K562 (cell line): Measurements from ENCODE around the gene EXOC4. TPM values are rescaled to one million over a fixed set of nuclear protein-coding genes. Genes with fewer than 3 reads are reported as not detected.

ENCODE experiments used
- ATAC-seq: fragments of 200-7000 bp; cut with Tn5 transposase; 3 replicates; pipeline ENCODE4 v1.9.1; 2020; ENCODE audit warnings: moderate library complexity
- BruUV-seq: library from RNA; stranded (reverse); fragments of 400-500 nt; replicated peaks from 2 replicates; lab custom pipeline; 2021; lab: Mats Ljungman, UMichigan
- CTCF ChIA-PET: fragments of 300-600 bp; formaldehyde crosslinking; extraction: SDS; loops from one replicate; lab custom pipeline; 2021; ENCODE audit warnings: low intra/inter-chr PET ratio; lab: Yijun Ruan, JAX
- POLR2A ChIA-PET: fragments of 300-600, 350-650 bp; sonication (Branson Sonifier 250); formaldehyde crosslinking; extraction: SDS; loops from one replicate; lab custom pipeline; 2021; ENCODE audit warnings: antibody characterized with exemption, inconsistent platforms; lab: Yijun Ruan, JAX
- DNase-seq, 4 experiments: peaks; one replicate each; pipeline versions ENCODE4 v3.0.0 to v3.0.0-alpha.2; 2011 to 2018; ENCODE audit warnings: low spot score in 3 of 4, mixed read lengths in 3 of 4; ENCODE audit errors: extremely low read depth in 1 of 4
- FAIRE-seq: peaks from 2 replicates; lab custom pipeline; 2011; peaks lifted over from hg19 to GRCh38; lab: Jason Lieb, UNC
- H2AFZ ChIP-seq: 2 replicates; pipeline ENCODE4 v1.6.0; 2011; ENCODE audit warnings: low read depth, low read length, control low read depth, inconsistent platforms
- H3K27ac ChIP-seq: fragments of 200-600 bp; 3 replicates; pipeline ENCODE4 v1.8.0; 2011; ENCODE audit warnings: low read depth, mild to moderate bottlenecking, control low read depth, inconsistent platforms, low read length, moderate library complexity, mixed read lengths; ENCODE audit errors: extremely low read depth
- H3K27me3 ChIP-seq, 2 experiments: fragments of 300-600 bp in 1 of 2; 2 replicates in 1 of 2; 3 replicates in 1 of 2; pipeline versions ENCODE4 v1.6.0 to v1.8.0; 2011; ENCODE audit warnings: inconsistent platforms in 2 of 2, low read length in 2 of 2, mild to moderate bottlenecking in 1 of 2, mixed read lengths in 1 of 2, moderate library complexity in 1 of 2; ENCODE audit not compliant: control insufficient read depth in 2 of 2, insufficient read depth in 2 of 2
- H3K36me3 ChIP-seq: fragments of 300-600 bp; 3 replicates; pipeline ENCODE4 v1.8.0; 2011; ENCODE audit warnings: mild to moderate bottlenecking, low read length, inconsistent platforms; ENCODE audit not compliant: control insufficient read depth, insufficient read depth
- H3K4me1 ChIP-seq, 2 experiments: fragments of 200-600 bp in 1 of 2; replicated peaks in 1 of 2; 2 replicates in 1 of 2; 3 replicates in 1 of 2; pipeline versions ENCODE4 v1.5.1 to v1.8.0; 2011; ENCODE audit warnings: inconsistent platforms in 2 of 2, low read length in 2 of 2, mild to moderate bottlenecking in 1 of 2, mixed read lengths in 1 of 2, moderate library complexity in 1 of 2; ENCODE audit not compliant: control insufficient read depth in 2 of 2, insufficient read depth in 2 of 2
- H3K4me2 ChIP-seq: 2 replicates; pipeline ENCODE4 v1.6.1; 2011; ENCODE audit warnings: low read length, control low read depth, inconsistent platforms, mixed read lengths; ENCODE audit not compliant: insufficient read depth
- H3K4me3 ChIP-seq: fragments of 200-600 bp; sonication (generic), shearing (Covaris generic); 2 replicates; pipeline ENCODE4 v1.5.1; 2016; ENCODE audit warnings: control low read depth, inconsistent platforms
- H3K79me2 ChIP-seq: fragments of 200-600 bp; 3 replicates; pipeline ENCODE4 v1.8.0; 2011; ENCODE audit warnings: low read length, inconsistent platforms; ENCODE audit not compliant: control insufficient read depth, insufficient read depth
- H3K9ac ChIP-seq, 2 experiments: 2 replicates each; pipeline versions ENCODE4 v1.6.0 to v1.6.1; 2011; ENCODE audit warnings: low read depth in 2 of 2, low read length in 2 of 2, control low read depth in 1 of 2, inconsistent platforms in 1 of 2, mild to moderate bottlenecking in 1 of 2, mixed read lengths in 1 of 2; ENCODE audit not compliant: insufficient read depth in 1 of 2
- H3K9me1 ChIP-seq: one replicate; pipeline ENCODE4 v1.6.0; 2011; ENCODE audit warnings: inconsistent platforms, mild to moderate bottlenecking, low read length, moderate library complexity; ENCODE audit not compliant: control insufficient read depth, insufficient read depth
- H3K9me3 ChIP-seq: replicated peaks from 2 replicates; pipeline ENCODE4 v1.5.1; 2011; ENCODE audit warnings: low read depth, low read length, inconsistent platforms; ENCODE audit not compliant: control insufficient read depth, insufficient read depth
- H4K20me1 ChIP-seq: replicated peaks from 2 replicates; pipeline ENCODE4 v1.6.1; 2011; ENCODE audit warnings: low read length, inconsistent platforms, mixed read lengths; ENCODE audit not compliant: control insufficient read depth, insufficient read depth
- CEBPG ChIP-seq, 3 experiments: fragments of 200-800 bp in 1 of 3; sonication (Bioruptor generic) in 1 of 3; sonication (generic) in 1 of 3; formaldehyde crosslinking in 1 of 3; IDR thresholded peaks in 2 of 3; conservative IDR thresholded peaks in 1 of 3; 2 replicates each; pipeline versions ENCODE4 v1.6.1 to v1.8.0; 2016 to 2022; ENCODE audit warnings: missing compliant biosample characterization in 2 of 3, missing genetic modification characterization in 2 of 3, mild to moderate bottlenecking in 1 of 3, missing genetic modification reagents in 1 of 3
- JUND ChIP-seq, 2 experiments: IDR thresholded peaks; 2 replicates in 1 of 2; 3 replicates in 1 of 2; pipeline ENCODE4 v1.6.1; 2011; ENCODE audit warnings: borderline replicate concordance in 2 of 2, low read depth in 2 of 2, low read length in 2 of 2, improper control_type of control experiment in 1 of 2, missing biosample characterization in 1 of 2, missing genetic modification characterization in 1 of 2, missing genetic modification reagents in 1 of 2
- MYBL2 ChIP-seq, 2 experiments: fragments of 450-650 bp in 1 of 2; sonication (generic) in 1 of 2; formaldehyde crosslinking in 1 of 2; IDR thresholded peaks; 2 replicates each; pipeline versions ENCODE4 v1.6.1 to v1.8.1; 2017 to 2022; ENCODE audit warnings: borderline replicate concordance in 1 of 2, inconsistent platforms in 1 of 2, low read depth in 1 of 2, mild to moderate bottlenecking in 1 of 2, missing genetic modification reagents in 1 of 2, moderate library complexity in 1 of 2
- PHB2 ChIP-seq: fragments of 450-650 bp; IDR thresholded peaks from 2 replicates; pipeline ENCODE4 v1.6.1; 2017; ENCODE audit warnings: low read depth
- RFX1 ChIP-seq: fragments of 450-650 bp; IDR thresholded peaks from 2 replicates; pipeline ENCODE4 v1.6.1; 2016; ENCODE audit warnings: mild to moderate bottlenecking, moderate library complexity
- THRB ChIP-seq: fragments of 450-650 bp; formaldehyde crosslinking; conservative IDR thresholded peaks from 2 replicates; pipeline ENCODE4 v1.4.0; 2022; ENCODE audit warnings: mild to moderate bottlenecking, missing genetic modification characterization
- TRIM24 ChIP-seq, 2 experiments: fragments of 450-650 bp; IDR thresholded peaks; 2 replicates each; pipeline ENCODE4 v1.6.1; 2016
- ZNF644 ChIP-seq: fragments of 200-800 bp; sonication (Bioruptor generic); IDR thresholded peaks from 2 replicates; pipeline ENCODE4 v1.6.1; 2016; ENCODE audit warnings: low read depth, missing genetic modification characterization, missing compliant biosample characterization
- WGBS: fragments of 100-300 bp; shearing (Covaris generic); methylation state at CpG from one replicate; pipeline ENCODE4 v1.1.6; 2016; ENCODE audit warnings: low coverage, mixed read lengths; ENCODE audit not compliant: insufficient coverage; ENCODE audit errors: missing lambda C conversion rate; 5-methylcytosine and 5-hydroxymethylcytosine counted together
- in situ Hi-C: fragments of 300-500 bp; cut with MboI; formaldehyde crosslinking; loops from 4 replicates; pipeline ENCODE4 v1.15.0; 2018; ENCODE audit warnings: inconsistent platforms, mixed read lengths
- intact Hi-C: fragments of 100-400 bp; cut with micrococcal nuclease; formaldehyde crosslinking; loops from 2 replicates; pipeline ENCODE4 v1.14.2; 2022
- polyA plus RNA-seq, 8 experiments: library from polyadenylated mRNA; depleted of rRNA in 4 of 8; stranded (reverse) in 5 of 8; unstranded in 3 of 8; fragments of >200 nt; fragmentation: Nextera tagmentation in 2 of 8; fragmentation: Illumina TruSeq in 1 of 8; extraction: Ambion mirVana in 2 of 8; extraction: Trizol in 1 of 8; gene quantifications; 2 replicates each; pipeline versions ENCODE4 v1.2.1 to v1.2.3, GENCODE V29; 2011 to 2014; ENCODE audit warnings: inconsistent platforms in 1 of 8, missing spikeins in 1 of 8
- total RNA-seq, 7 experiments: library from RNA; depleted of rRNA in 6 of 7; stranded (reverse); fragments of >200 nt in 6 of 7; fragmentation: Illumina TruSeq in 2 of 7; extraction: Trizol in 2 of 7; gene quantifications; 2 replicates each; pipeline versions ENCODE4 v1.2.1 to v1.2.3, GENCODE V29; 2011 to 2021; ENCODE audit warnings: low replicate concordance in 1 of 7

EXOC4 gene
- total and polyA plus RNA-seq, 9 of the 15 experiments (the other 6 are each of a cell fraction or from before 2014, with no cell fraction given) = 18.5 to 73.1 (median 46.6) TPM

DNA sequence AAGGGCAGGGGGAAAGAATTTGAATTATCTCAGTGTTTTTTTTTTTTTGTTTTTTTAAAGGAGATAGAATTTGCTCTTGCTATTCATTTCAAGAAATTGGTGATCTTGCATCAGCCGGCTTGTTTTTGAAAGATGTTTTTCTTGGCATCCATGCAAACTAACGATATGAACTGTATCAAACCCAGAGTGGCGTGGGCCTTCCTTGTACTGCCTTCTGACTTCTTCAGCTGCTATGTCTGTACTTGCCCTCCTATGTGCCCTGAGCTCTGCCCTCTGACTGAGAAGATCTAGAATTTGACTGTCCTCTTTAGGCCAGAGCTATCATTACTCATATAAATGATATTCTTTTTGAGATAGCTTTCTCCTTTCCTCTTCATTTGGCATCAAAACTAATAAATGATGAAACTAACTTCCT lies 183.1 kb downstream of the EXOC4 start:
- no TSS peak for BruUV-seq
- DNase-seq = no peak
- H3K4me2 ChIP-seq = no peak overlapping the region
- H3K27ac ChIP-seq = no peak overlapping the region
- no peak overlapping the region for H3K4me3 ChIP-seq
- no peaks in the 10 kb centered on the region for H3K9me3 ChIP-seq
- TF ChIP-seq RFX1 (no peak), TRIM24 (IDR thresholded peaks at IDR 0.05) (peak; percentile 24 to 45; a peak in 2 of 4 replicates), MYBL2 (IDR thresholded peaks at IDR 0.05; ENCODE audit: low read depth) (no peak), MYBL2 (CRISPR knock-in tag; IDR thresholded peaks at IDR 0.05; ENCODE audit: borderline replicate concordance) (no peak), THRB (CRISPR knock-in tag) (no peak), ZNF644 (tag) (no peak), JUND (IDR thresholded peaks at IDR 0.05; ENCODE audit: borderline replicate concordance, low read depth, low read length) (no peak), JUND (tag; IDR thresholded peaks at IDR 0.05; ENCODE audit: borderline replicate concordance, low read depth, low read length) (no peak), PHB2 (no peak), CEBPG (CRISPR knock-in tag; IDR thresholded peaks at IDR 0.05) (no peak), CEBPG (tag; conservative IDR thresholded peaks at IDR 0.05 in 1 of 2, IDR thresholded peaks at IDR 0.05 in 1 of 2) (0 out of 4 replicates have a peak, but pooled peaks of 1 of the 2 experiments have one; percentile 15)
- ChIA-PET POLR2A (interaction anchor here (0.6 to 2.6 kb wide), 3 partner anchors 9 to 183 kb away, joined by 3 to 11 read pairs (median 4); partner anchors contain the start of gene EXOC4), CTCF (no interaction called here)
- no peaks in the 10 kb centered on the region for H3K79me2 ChIP-seq
- no peak overlapping the region for H2AFZ ChIP-seq
- H3K4me1 ChIP-seq = no peaks in the 10 kb centered on the region
- intact Hi-C loops (loop anchor here (10.0 kb wide), 3 partner anchors 201 to 501 kb away; no protein-coding TSS in a partner anchor), in situ Hi-C loops (loop anchor here (10.0 kb wide), 1 partner anchor 721 kb away; no protein-coding TSS in a partner anchor)
- H4K20me1 ChIP-seq = peaks cover 11% of the 10 kb centered on the region; the same call in 1 of the 2 replicates
- FAIRE-seq = no peak
- H3K9ac ChIP-seq = no peak overlapping the region
- no peaks in the 10 kb centered on the region for H3K27me3 ChIP-seq
- H3K9me1 ChIP-seq = no peaks in the 10 kb centered on the region
- no peaks in the 10 kb centered on the region for H3K36me3 ChIP-seq
- no peak for ATAC-seq
- WGBS = 48% methylated on average over 3 of the region's 3 CpGs
